ENCODE data around the gene NUDCD3. TPM values are rescaled to one million over a fixed set of nuclear protein-coding genes. Genes with fewer than 3 reads are reported as not detected.

NUDCD3 gene
- total RNA-seq, 1 experiment from 2014 or later: 71.9 TPM

GRCh38 chr7:44486693-44487092, 3.8 kb downstream of the NUDCD3 start:
- Histone ChIP-seq H3K23ac (ENCODE audit: insufficient read length, low read depth, low read length) (no peak overlapping the region), H3K4me1 (ENCODE audit: insufficient read depth, low read length) (peaks cover 3% of the 10 kb centered on the region; the same call in 1 of the 2 replicates), H3K9me3 (ENCODE audit: control insufficient read depth, low read depth, low read length) (no peaks in the 10 kb centered on the region), H3K4me2 (ENCODE audit: insufficient read depth, insufficient read length, low read length) (no peak overlapping the region), H3K9ac (ENCODE audit: extremely low read depth, insufficient read length, low read length) (no peak overlapping the region), H3K27ac (ENCODE audit: insufficient read length, low read depth, low read length) (no peak overlapping the region), H3K18ac (ENCODE audit: insufficient read length, low read depth, low read length) (no peak overlapping the region), H4K8ac (replicated peaks; ENCODE audit: insufficient read length, low read depth, low read length) (no peak overlapping the region), H3T11ph (ENCODE audit: low read length) (no peak overlapping the region), H3K56ac (ENCODE audit: insufficient read length, low read depth, low read length) (no peak overlapping the region), H3K4ac (ENCODE audit: low read depth, low read length) (no peak overlapping the region), H2BK15ac (ENCODE audit: low read depth, low read length) (no peak overlapping the region), H3K79me1 (ENCODE audit: insufficient read depth, low read depth, low read length, poor library complexity, severe bottlenecking) (peaks cover 9% of the 10 kb centered on the region), H4K20me1 (ENCODE audit: control insufficient read depth, insufficient read depth, insufficient read length) (no peaks in the 10 kb centered on the region), H4K5ac (ENCODE audit: insufficient read length, low read depth, low read length) (no peak overlapping the region), H3K79me2 (ENCODE audit: insufficient read depth, low read length) (peaks cover 17% of the 10 kb centered on the region; the same call in 1 of the 2 replicates), H2AFZ (ENCODE audit: low read length) (no peak overlapping the region), H2AK5ac (ENCODE audit: insufficient read length, low read length) (no peak overlapping the region), H3K27me3 (ENCODE audit: insufficient read depth, low read length) (no peaks in the 10 kb centered on the region), H2BK120ac (ENCODE audit: low read depth, low read length, poor library complexity, severe bottlenecking) (no peak overlapping the region), H3K23me2 (ENCODE audit: insufficient read length, low read depth, low read length, poor library complexity, severe bottlenecking) (no peaks in the 10 kb centered on the region), H2BK5ac (ENCODE audit: insufficient read length, low read length) (no peak overlapping the region), H3K14ac (ENCODE audit: insufficient read depth, low read length) (no peak overlapping the region), H2BK12ac (ENCODE audit: insufficient read length, low read depth, low read length) (no peak overlapping the region), H2BK20ac (ENCODE audit: low read depth, low read length, poor library complexity, severe bottlenecking) (no peak overlapping the region), H4K91ac (ENCODE audit: insufficient read length, low read depth, low read length) (no peak overlapping the region)
- no CpG with 5 or more reads among the region's 1 CpG for WGBS (ENCODE audit: extremely low coverage, insufficient read length, low lambda C conversion rate)
- 0 out of 3 replicates have a peak, but pooled peaks have one; percentile 12 for TF ChIP-seq CTCF (conservative IDR thresholded peaks at IDR 0.05)
- H3K27ac Mint-ChIP-seq: peak overlapping the region in 1 of 3 experiments; percentile 24; a peak in 1 of 7 replicates
- H3K36me3 Mint-ChIP-seq (ENCODE audit: insufficient read depth in 1 of 3, low read depth in 3 of 3): peaks cover 26 to 40% (median 40%) of the 10 kb centered on the region in 3 experiments
- no peak overlapping the region for H3K4me3 Mint-ChIP-seq
- H3K9me3 Mint-ChIP-seq: no peaks in the 10 kb centered on the region
- peaks cover 18 to 23% of the 10 kb centered on the region in 2 experiments for H3K4me1 Mint-ChIP-seq
- DNase-seq: no peak
- no peaks in the 10 kb centered on the region for H3K27me3 Mint-ChIP-seq (ENCODE audit: low read depth)

All from H9 (cell line).